Hindlimb muscle (tissue), 1 donor: Measurements from ENCODE around the gene CLMN. TPM values are rescaled to one million over a fixed set of nuclear protein-coding genes. Genes with fewer than 3 reads are reported as not detected.
A peak's percentile ranks its signal among the peaks of the same experiment; 100 is the strongest.
"Not testable (repeated sequence)": the region's sequence is repeated elsewhere in the genome, so short reads cannot be mapped to it uniquely, and the experiment has no call there.

Experiments
- DNase-seq: peaks from one replicate; pipeline ENCODE4 v3.0.0-alpha.2; 2013
- polyA plus RNA-seq: library from polyadenylated mRNA; unstranded; fragments of 120-200 nt; gene quantifications from one replicate; pipeline ENCODE4 v1.2.1, GENCODE V29; 2013; ENCODE audit not compliant: insufficient read length

The CLMN gene
- polyA plus RNA-seq, 1 donor: 3.1 TPM

- peak; percentile 38 for DNase-seq
These were observed 163.3 kb downstream of the CLMN start for GRCh38 chr14:95156161-95157047.

- no peak for DNase-seq
These were observed 164.7 kb downstream of the CLMN start for GRCh38 chr14:95155045-95155444.

- no peak for DNase-seq
These were observed 165.8 kb downstream of the CLMN start for GRCh38 chr14:95153866-95154265.

GRCh38 chr14:95151561-95151960, 168.1 kb downstream of the CLMN start:
- DNase-seq: no peak

- DNase-seq: no peak
These were observed 168.8 kb downstream of the CLMN start for GRCh38 chr14:95150910-95151309.

GRCh38 chr14:95149441-95149840, 170.3 kb downstream of the CLMN start:
- DNase-seq: no peak

GRCh38 chr14:95147597-95147996, 172.1 kb downstream of the CLMN start:
- DNase-seq: no peak

GRCh38 chr14:95146079-95146771, 173.5 kb downstream of the CLMN start:
- no peak for DNase-seq

GRCh38 chr14:95144849-95145248, 174.9 kb downstream of the CLMN start:
- DNase-seq: no peak

GRCh38 chr14:95143808-95144620, 175.7 kb downstream of the CLMN start:
- peak; percentile 56 for DNase-seq

GRCh38 chr14:95142208-95142607, 177.5 kb downstream of the CLMN start:
- DNase-seq: no peak

GRCh38 chr14:95141684-95142083, 178.0 kb downstream of the CLMN start:
- DNase-seq: no peak

GRCh38 chr14:95140060-95140858, 179.4 kb downstream of the CLMN start:
- no peak for DNase-seq

- DNase-seq: no peak
These were observed 180.8 kb downstream of the CLMN start for GRCh38 chr14:95138876-95139275.

GRCh38 chr14:95138455-95138854, 181.3 kb downstream of the CLMN start:
- DNase-seq: not testable (repeated sequence)

- no peak for DNase-seq
These were observed 181.9 kb downstream of the CLMN start for GRCh38 chr14:95137804-95138167.

- no peak for DNase-seq
These were observed 182.4 kb downstream of the CLMN start for GRCh38 chr14:95137164-95137803.

GRCh38 chr14:95136631-95137030, 183.1 kb downstream of the CLMN start:
- DNase-seq: no peak

- no peak for DNase-seq
These were observed 185.3 kb downstream of the CLMN start for GRCh38 chr14:95134304-95134933.

GRCh38 chr14:95133282-95133681, 186.4 kb downstream of the CLMN start:
- DNase-seq: no peak

GRCh38 chr14:95132760-95133159, 186.9 kb downstream of the CLMN start:
- no peak for DNase-seq
